GM21576 (cell line): Measurements from ENCODE around the gene NBEA.
A peak's percentile ranks its signal among the peaks of the same experiment; 100 is the strongest.
"Not testable (repeated sequence)": the region's sequence is repeated elsewhere in the genome, so short reads cannot be mapped to it uniquely, and the experiment has no call there.

Experiments
- ATAC-seq: cut with Tn5 transposase; IDR thresholded peaks from one replicate; pipeline ENCODE4 v1.9.1; 2021; ENCODE audit warnings: mild to moderate bottlenecking, moderate library complexity; ENCODE audit not compliant: unreplicated experiment

The NBEA gene

GRCh38 chr13:35621989-35622388, 679.9 kb downstream of the NBEA start:
- ATAC-seq: no peak

GRCh38 chr13:35629026-35629425, 687.0 kb downstream of the NBEA start:
- no peak for ATAC-seq

- peak; percentile 82 for ATAC-seq
Measured at GRCh38 chr13:35630551-35631275, 688.6 kb downstream of the NBEA start.

GRCh38 chr13:35631666-35632065, 689.6 kb downstream of the NBEA start:
- ATAC-seq: no peak

- ATAC-seq: no peak
Measured at GRCh38 chr13:35643625-35644024, 701.6 kb downstream of the NBEA start.

GRCh38 chr13:35646056-35646774, 704.1 kb downstream of the NBEA start:
- ATAC-seq: no peak

GRCh38 chr13:35648201-35648600, 706.1 kb downstream of the NBEA start:
- no peak for ATAC-seq

GRCh38 chr13:35649162-35649561, 707.1 kb downstream of the NBEA start:
- ATAC-seq: no peak

GRCh38 chr13:35659796-35660195, 717.7 kb downstream of the NBEA start:
- no peak for ATAC-seq

- no peak for ATAC-seq
Measured at GRCh38 chr13:35664747-35665146, 722.7 kb downstream of the NBEA start.

GRCh38 chr13:35669321-35669720, 727.3 kb downstream of the NBEA start:
- no peak for ATAC-seq

- no peak for ATAC-seq
Measured at GRCh38 chr13:35672611-35673010, 730.5 kb downstream of the NBEA start.

GRCh38 chr13:35675651-35676050, 733.6 kb downstream of the NBEA start:
- no peak for ATAC-seq

GRCh38 chr13:35677863-35678262, 735.8 kb downstream of the NBEA start:
- not testable (repeated sequence) for ATAC-seq

- no peak for ATAC-seq
Measured at GRCh38 chr13:35681685-35682084, 739.6 kb downstream of the NBEA start.

GRCh38 chr13:35684432-35684831, 742.4 kb downstream of the NBEA start:
- no peak for ATAC-seq

GRCh38 chr13:35687336-35687735, 745.3 kb downstream of the NBEA start:
- ATAC-seq: no peak

GRCh38 chr13:35690581-35691207, 748.6 kb downstream of the NBEA start:
- no peak for ATAC-seq

- ATAC-seq: no peak
Measured at GRCh38 chr13:35693134-35693784, 751.2 kb downstream of the NBEA start.

GRCh38 chr13:35694031-35694430, 752.0 kb downstream of the NBEA start:
- no peak for ATAC-seq
